Measurements from ENCODE around the gene GRB10.

Gene GRB10

GRCh38 chr7:50782375-50783208 lies at the start of gene GRB10:
Gene GRB10, minus strand, starts transcription at chr7:50782896. Its CDS starts 50,574 bp downstream, at chr7:50732322.
- DNase-seq, result peak; percentile 4

- DNase-seq, result no peak
Measured at GRCh38 chr7:50828801-50829200, 46.1 kb upstream of the GRB10 start.

- DNase-seq, result no peak
Measured at GRCh38 chr7:50828116-50828515, 45.4 kb upstream of the GRB10 start.

GRCh38 chr7:50827281-50827680 lies 44.6 kb upstream of the GRB10 start:
- DNase-seq, result no peak

- no peak for DNase-seq
Measured at GRCh38 chr7:50826371-50827172, 43.9 kb upstream of the GRB10 start.

- DNase-seq, result no peak
Measured at GRCh38 chr7:50825465-50825864, 42.8 kb upstream of the GRB10 start.

GRCh38 chr7:50824882-50825281 lies 42.2 kb upstream of the GRB10 start:
- no peak for DNase-seq

- DNase-seq, result no peak
Measured at GRCh38 chr7:50822706-50823105, 40.0 kb upstream of the GRB10 start.

GRCh38 chr7:50822110-50822509 lies 39.4 kb upstream of the GRB10 start:
- no peak for DNase-seq

- no peak for DNase-seq
Measured at GRCh38 chr7:50821457-50822008, 38.8 kb upstream of the GRB10 start.

GRCh38 chr7:50818324-50818723 lies 35.6 kb upstream of the GRB10 start:
- DNase-seq, result no peak

- DNase-seq, result no peak
Measured at GRCh38 chr7:50817561-50817960, 34.9 kb upstream of the GRB10 start.

- no peak for DNase-seq
Measured at GRCh38 chr7:50815138-50815537, 32.4 kb upstream of the GRB10 start.

GRCh38 chr7:50814166-50814565 lies 31.5 kb upstream of the GRB10 start:
- DNase-seq, result no peak

GRCh38 chr7:50812841-50813475 lies 30.3 kb upstream of the GRB10 start:
- no peak for DNase-seq

GRCh38 chr7:50812094-50812493 lies 29.4 kb upstream of the GRB10 start:
- no peak for DNase-seq

GRCh38 chr7:50808282-50808888 lies 25.7 kb upstream of the GRB10 start:
- no peak for DNase-seq

GRCh38 chr7:50807026-50807730 lies 24.5 kb upstream of the GRB10 start:
- no peak for DNase-seq

- DNase-seq, result no peak
Measured at GRCh38 chr7:50806143-50806542, 23.4 kb upstream of the GRB10 start.

- no peak for DNase-seq
Measured at GRCh38 chr7:50805447-50806125, 22.9 kb upstream of the GRB10 start.

Data from CD4-positive, alpha-beta T cell treated with Interleukin-12 subunit alpha and Interleukin-12 subunit beta, for 1 hour (primary cell).